ENCODE measurements around the gene C17orf113. TPM values are rescaled to one million over a fixed set of nuclear protein-coding genes. Genes with fewer than 3 reads are reported as not detected.
A peak's percentile ranks its signal among the peaks of the same experiment; 100 is the strongest.

The C17orf113 gene
- total and polyA plus RNA-seq, 2 of the 13 experiments (the other 11 are each of a cell fraction or from before 2014, with no cell fraction given): 0.87 to 1.1 TPM

GRCh38 chr17:42031584-42031983 lies 18.8 kb downstream of the C17orf113 start (continued):
- TF ChIP-seq ZNF34 (CRISPR knock-in tag; IDR thresholded peaks at IDR 0.05; ENCODE audit: borderline replicate concordance): no peak
- peak; percentile 27; the same call in 1 of the 2 replicates for TF ChIP-seq PHF21A (CRISPR knock-in tag; IDR thresholded peaks at IDR 0.05)
- no peak for TF ChIP-seq ZNF747 (CRISPR knock-in tag; IDR thresholded peaks at IDR 0.05; ENCODE audit: borderline replicate concordance)
- no peak for TF ChIP-seq ZNF562 (CRISPR knock-in tag; IDR thresholded peaks at IDR 0.05; ENCODE audit: borderline replicate concordance)
- no peak for TF ChIP-seq ASH2L (IDR thresholded peaks at IDR 0.05; ENCODE audit: insufficient read length, low read depth, low read length)
- TF ChIP-seq ADNP (CRISPR knock-in tag; IDR thresholded peaks at IDR 0.05): no peak
- no peak for TF ChIP-seq ZNF543 (CRISPR knock-in tag; IDR thresholded peaks at IDR 0.05)
- no peak for TF ChIP-seq BRCA1 (CRISPR knock-in tag; IDR thresholded peaks at IDR 0.05)
- no peak for TF ChIP-seq HNF4G (IDR thresholded peaks at IDR 0.05; ENCODE audit: borderline replicate concordance, low read depth, low read length)
- no peak for TF ChIP-seq HNF4G (CRISPR knock-in tag; IDR thresholded peaks at IDR 0.05; ENCODE audit: borderline replicate concordance, low read depth)
- peak; percentile 94 for TF ChIP-seq NR2F6 (IDR thresholded peaks at IDR 0.05)
- peak; percentile 95 for TF ChIP-seq NR2F6 (CRISPR knock-in tag; IDR thresholded peaks at IDR 0.05)
- no peak for TF ChIP-seq CERS6 (CRISPR knock-in tag; IDR thresholded peaks at IDR 0.05)
- TF ChIP-seq ZNF644 (CRISPR knock-in tag; IDR thresholded peaks at IDR 0.05; ENCODE audit: low read depth): no peak
- no peak for TF ChIP-seq CEBPZ (IDR thresholded peaks at IDR 0.05; ENCODE audit: low read length)
- no peak for TF ChIP-seq RFX5 (IDR thresholded peaks at IDR 0.05; ENCODE audit: low read depth, low read length)
- TF ChIP-seq ZNF33A (CRISPR knock-in tag; IDR thresholded peaks at IDR 0.05; ENCODE audit: borderline replicate concordance): no peak
- no peak for TF ChIP-seq HOXD1 (CRISPR knock-in tag; IDR thresholded peaks at IDR 0.05)
- TF ChIP-seq HIC2 (CRISPR knock-in tag; IDR thresholded peaks at IDR 0.05; ENCODE audit: low read depth): no peak
- TF ChIP-seq TAF1 (CRISPR knock-in tag; IDR thresholded peaks at IDR 0.05): no peak
- no peak for TF ChIP-seq TSC22D2 (CRISPR knock-in tag; IDR thresholded peaks at IDR 0.05; ENCODE audit: borderline replicate concordance)
- no peak for TF ChIP-seq CBFB (CRISPR knock-in tag; IDR thresholded peaks at IDR 0.05)
- no peak for TF ChIP-seq ZNF362 (CRISPR knock-in tag; IDR thresholded peaks at IDR 0.05; ENCODE audit: borderline replicate concordance)

Measured in HepG2 (cell line).